NCI-H2107 treated with DMSO at 0.1 percent for 48 hours (cell line): ENCODE data around the gene FNDC7.
"Not testable (repeated sequence)": the region's sequence is repeated elsewhere in the genome, so short reads cannot be mapped to it uniquely, and the experiment has no call there.

ENCODE experiments used
- DNase-seq: peaks from one replicate; lab custom pipeline; 2025; ENCODE audit not compliant: unreplicated experiment; lab: John Stamatoyannopoulos, UW

FNDC7 gene

GRCh38 chr1:108742253-108742652 is 29.5 kb downstream of the FNDC7 start:
- DNase-seq, result no peak

- DNase-seq, result no peak
Observed at GRCh38 chr1:108745980-108746381, 33.3 kb downstream of the FNDC7 start.

DNA sequence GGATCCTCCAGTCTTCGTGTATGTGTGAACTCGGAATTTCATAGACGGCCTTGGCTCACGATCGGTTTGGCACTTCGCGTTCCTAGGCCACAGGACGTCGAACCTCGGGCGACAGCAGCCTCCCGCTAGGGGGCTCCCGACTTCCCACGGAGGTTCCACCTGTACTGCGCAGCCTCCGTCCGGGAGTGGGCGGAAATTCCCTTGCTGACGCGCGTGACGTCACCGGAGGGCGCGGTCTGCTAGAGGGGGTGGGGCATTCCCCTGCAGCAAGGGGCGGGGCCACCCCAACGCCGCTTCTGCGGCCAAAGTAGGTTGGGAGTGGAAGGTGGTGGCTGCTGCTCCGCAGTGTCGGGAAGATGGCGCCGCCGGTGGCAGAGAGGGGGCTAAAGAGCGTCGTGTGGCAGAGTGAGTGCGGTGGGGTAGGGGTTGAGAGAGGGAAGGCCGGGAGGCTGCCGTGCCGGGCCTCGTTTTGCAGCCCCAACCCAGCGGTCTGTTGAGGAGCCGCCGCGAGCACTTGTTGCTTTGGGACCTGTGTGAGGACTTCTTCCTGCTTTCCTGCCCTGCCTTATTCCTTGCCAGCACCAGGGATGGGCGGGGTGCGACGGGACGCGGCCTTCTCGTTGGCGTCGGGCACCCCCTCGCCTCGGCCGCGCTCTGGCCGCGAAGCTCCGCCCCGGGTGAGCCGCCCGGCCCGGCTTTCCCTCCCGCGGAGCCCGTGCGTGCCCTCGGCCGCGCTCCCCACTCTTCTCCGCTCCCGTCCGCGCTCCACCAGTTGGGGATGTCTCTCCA is 33.9 kb downstream of the FNDC7 start, which contains the start of gene STXBP3:
STXBP3 (plus strand) TSS at position 293 of the 789 bp plus-strand sequence; CDS start at position 357, 64 bp downstream.
- DNase-seq, result peak; percentile 97

DNA sequence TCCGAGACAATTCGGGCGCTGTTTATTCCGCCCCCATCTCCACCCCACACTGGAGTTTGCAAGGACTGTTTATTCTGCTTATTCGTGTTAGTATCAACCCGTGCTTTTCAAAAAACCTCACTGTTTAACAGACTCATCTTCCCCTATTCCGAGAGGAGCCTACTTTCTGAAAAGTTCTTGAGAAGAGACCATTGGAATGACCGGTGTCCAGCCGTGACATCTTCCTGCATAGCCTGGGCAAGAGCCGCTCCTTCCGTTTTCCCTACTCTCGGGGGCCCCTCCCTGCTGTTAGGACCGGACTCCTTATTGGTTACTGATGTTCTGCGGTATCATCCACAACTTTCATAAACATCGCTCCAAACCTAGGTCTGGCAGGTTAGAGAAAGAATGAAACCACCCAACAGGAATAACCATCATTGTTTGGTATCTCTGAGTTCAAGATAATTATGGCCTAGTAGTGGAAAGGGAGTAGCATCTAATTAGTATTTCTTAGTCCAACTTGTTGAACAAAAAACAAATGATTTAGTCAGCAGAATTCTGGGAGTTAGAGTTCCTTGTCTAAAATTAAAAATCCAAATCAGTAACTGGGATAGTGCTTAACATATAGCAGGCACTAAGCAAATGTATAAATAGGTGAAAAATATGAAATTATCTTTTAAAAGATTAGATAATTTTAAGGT is 34.6 kb downstream of the FNDC7 start:
- peak; percentile 66 for DNase-seq

DNA sequence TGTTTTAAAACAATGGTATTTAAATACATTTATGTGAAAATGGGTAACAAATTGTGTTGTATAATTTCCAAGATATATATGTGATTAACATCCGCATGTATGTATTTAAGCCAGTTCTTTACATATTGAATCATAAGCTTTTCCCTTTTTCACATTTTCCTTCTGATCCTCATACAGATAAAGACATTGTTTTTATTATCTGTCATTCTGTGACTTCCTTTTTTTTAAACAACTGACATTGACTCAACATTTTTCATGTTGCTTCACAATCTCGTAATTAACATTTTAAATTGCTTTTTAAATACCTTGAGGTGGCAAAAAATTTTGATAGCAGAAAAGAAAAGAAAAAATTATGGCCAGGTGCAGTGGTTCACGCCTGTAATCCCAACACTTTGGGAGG is 35.2 kb downstream of the FNDC7 start:
- DNase-seq, result no peak

DNA sequence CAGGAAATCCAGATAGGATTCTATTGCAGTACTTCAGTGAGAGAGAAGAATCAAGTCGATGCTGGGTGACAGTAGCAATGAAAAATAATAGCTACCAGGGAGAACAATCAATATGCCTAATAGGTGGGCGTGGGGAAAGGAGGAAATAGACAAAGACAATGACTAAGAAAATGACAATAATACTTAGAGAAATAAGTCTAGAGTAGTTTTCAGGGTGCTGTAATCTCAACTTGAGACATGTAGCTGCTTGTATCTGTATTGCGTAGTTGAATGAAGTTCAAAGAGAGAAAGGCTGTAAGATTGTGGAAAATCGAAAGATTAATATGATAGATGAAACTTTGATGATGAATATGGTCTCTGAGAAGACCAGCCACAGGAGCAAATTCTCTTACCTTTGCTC is 36.4 kb downstream of the FNDC7 start:
- no peak for DNase-seq

GRCh38 chr1:108750476-108751181 is 37.9 kb downstream of the FNDC7 start:
- DNase-seq, result no peak

GRCh38 chr1:108753363-108753762 is 40.7 kb downstream of the FNDC7 start:
- no peak for DNase-seq

- no peak for DNase-seq
Observed at GRCh38 chr1:108758796-108759195, 46.1 kb downstream of the FNDC7 start.

DNA sequence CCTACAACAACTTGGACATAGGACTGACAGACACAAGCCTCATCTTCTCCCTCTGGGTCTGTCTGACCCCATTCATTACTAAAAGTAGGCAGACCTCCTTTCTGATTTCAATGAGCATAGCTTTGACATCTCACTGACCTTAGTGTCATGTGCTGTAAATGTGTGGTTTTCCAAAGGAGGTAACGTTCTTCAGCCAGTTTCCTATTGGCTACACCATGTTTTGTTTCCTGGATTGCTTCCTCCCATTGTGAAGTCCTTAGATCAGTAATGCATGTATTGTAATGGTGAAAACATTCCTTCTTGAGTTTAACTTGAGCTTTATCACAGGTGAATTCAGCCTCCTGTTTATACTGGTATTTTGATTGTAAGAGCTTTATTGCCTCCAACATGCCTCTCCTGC is 54.4 kb downstream of the FNDC7 start:
- DNase-seq, result no peak

GRCh38 chr1:108767708-108768107 is 55.0 kb downstream of the FNDC7 start:
- no peak for DNase-seq

DNA sequence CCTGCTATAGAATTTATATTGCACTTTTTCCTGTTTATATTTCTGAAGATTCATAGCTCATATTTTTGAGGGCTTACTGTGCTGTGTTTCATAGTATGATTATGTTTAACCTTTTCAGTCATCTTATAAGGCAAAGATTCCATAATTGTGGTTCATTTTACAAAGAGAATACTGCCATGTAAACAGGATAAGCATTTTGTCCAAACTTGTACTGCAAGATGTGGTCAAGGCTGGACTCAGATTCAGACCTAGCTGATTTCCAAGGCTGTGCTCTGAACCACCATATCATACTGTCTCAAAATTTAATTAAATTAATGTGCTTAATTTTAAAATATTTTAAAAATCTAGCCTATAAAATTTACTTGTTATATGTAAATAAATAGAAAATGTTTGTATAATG is 65.1 kb downstream of the FNDC7 start:
- DNase-seq, result no peak

DNA sequence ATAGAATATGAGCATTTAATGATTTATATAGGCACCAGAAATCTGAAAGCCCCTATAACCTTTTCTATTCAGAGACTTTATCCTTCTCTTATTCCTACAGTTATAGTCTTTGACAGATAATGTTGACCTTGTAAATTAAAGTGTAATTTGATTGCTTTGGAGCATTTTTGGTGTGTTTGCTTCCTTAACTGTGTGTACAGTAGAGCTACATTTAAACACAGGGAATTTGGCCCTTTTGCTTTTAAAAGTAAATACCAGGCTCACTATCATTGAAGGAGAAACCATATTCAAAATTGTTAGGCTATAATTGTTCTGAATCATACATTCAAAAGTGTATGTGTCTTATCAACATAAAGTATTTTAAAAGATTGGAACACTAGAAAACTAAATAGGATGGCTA is 66.7 kb downstream of the FNDC7 start:
- no peak for DNase-seq

DNA sequence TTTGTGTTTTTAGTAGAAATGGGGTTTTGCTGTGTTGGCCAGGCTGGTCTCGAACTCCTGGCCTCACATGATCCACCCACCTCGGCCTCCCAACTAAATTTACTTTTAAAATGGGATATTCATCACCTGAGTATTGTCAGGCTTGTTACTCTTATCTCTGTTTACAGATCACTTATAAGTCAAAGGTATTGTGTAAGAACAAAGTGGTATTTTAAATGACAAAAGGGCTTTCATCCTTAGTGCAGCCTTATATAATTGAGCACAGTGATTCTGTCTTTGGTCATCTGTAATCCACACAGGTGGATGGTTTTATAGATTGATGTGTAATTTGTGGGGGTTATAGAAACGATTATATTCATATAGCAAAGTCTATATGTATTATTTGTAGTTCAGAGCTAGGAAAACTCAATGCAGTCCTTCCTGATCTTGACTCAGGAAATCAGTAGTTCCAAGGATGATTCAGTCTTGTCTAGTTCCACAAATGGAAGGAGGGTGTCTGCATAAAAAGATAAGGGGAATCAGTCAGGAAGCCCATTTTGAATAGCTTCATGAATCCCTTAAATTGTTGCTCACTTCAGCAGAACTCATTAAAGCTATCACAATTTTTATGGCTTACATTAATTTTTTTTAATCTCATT is 68.3 kb downstream of the FNDC7 start:
- peak; percentile 11 for DNase-seq

DNA sequence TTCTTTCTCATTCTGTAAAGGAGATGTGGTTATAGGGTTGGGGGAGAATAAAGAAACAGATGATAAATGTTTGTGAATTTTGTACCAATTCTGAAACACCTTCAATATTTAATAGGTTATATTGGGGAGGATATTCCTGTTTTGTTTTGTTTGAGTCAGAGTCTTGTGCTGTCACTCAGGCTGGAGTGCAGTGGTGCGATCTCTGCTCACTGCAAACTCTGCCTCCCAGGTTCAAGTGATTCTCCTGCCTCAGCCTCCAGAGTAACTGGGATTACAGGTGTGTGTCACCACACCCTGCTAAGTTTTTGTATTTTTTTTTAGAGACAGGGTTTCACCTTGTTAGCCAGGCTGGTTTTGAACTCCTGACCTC is 68.9 kb downstream of the FNDC7 start:
- not testable (repeated sequence) for DNase-seq

DNA sequence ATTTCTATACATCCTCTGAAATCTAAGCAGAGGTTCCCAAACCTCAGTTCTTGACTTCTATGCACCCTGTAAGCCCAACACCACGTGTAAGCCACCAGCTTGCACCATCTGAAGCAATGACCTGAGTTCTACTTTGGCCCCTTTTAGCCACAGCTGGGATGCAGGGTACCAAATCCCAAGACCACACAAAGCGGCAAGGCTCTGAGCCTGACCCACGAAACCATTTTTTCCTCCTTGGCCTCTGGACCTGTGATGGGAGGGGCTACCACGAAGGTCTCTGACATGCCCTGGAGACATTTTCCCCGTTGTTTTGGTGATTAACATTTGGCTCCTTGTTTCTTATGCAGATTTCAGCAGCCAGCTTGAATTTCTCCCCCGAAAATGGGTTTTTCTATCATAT is 72.6 kb downstream of the FNDC7 start:
- DNase-seq, result no peak

- no peak for DNase-seq
Observed at GRCh38 chr1:108785880-108786279, 73.2 kb downstream of the FNDC7 start.

DNA sequence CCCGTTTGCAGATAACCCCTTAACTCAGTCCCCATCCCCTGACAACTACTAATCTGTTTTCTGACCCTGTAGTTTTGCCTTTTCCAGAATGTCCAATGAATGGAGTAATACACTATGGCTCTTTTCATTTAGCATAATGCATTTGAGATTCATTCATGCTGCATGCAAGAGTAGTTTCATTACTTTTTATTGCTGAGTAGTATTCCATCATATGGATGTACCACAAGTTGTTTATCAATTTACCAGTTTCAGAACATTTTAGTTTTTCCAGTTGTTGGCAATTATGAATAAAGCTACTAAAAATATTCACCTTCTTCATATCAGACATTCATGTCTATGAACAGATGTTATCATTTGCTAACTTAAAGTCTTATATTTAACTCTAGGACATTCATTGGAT is 79.1 kb downstream of the FNDC7 start:
- DNase-seq, result no peak
